BLaER1 treated with 17β-estradiol and CSF1 and Interleukin-3, amounts not matched to agents 10 nM and 100 nM (cell line): ENCODE results near the gene TM4SF1.
"Not testable (repeated sequence)": the region's sequence is repeated elsewhere in the genome, so short reads cannot be mapped to it uniquely, and the experiment has no call there.

Experiments used
- H3K27ac ChIP-seq, 11 experiments: shearing (Covaris generic); formaldehyde crosslinking; 2 replicates each; pipeline ENCODE4 v1.8.1; 2022
- H3K27me3 ChIP-seq, 11 experiments: shearing (Covaris generic); formaldehyde crosslinking; 2 replicates each; pipeline ENCODE4 v1.8.1; 2022
- H3K36me3 ChIP-seq, 11 experiments: shearing (Covaris generic); formaldehyde crosslinking; 2 replicates each; pipeline ENCODE4 v1.8.1; 2022
- H3K4me1 ChIP-seq, 10 experiments: shearing (Covaris generic); formaldehyde crosslinking; 2 replicates each; pipeline ENCODE4 v1.8.1; 2022
- H3K4me2 ChIP-seq, 11 experiments: shearing (Covaris generic); formaldehyde crosslinking; 2 replicates each; pipeline ENCODE4 v1.8.1; 2022
- H3K4me3 ChIP-seq, 10 experiments: shearing (Covaris generic); formaldehyde crosslinking; 2 replicates each; pipeline ENCODE4 v1.8.1; 2022
- H3K9ac ChIP-seq, 11 experiments: shearing (Covaris generic); formaldehyde crosslinking; 2 replicates each; pipeline ENCODE4 v1.8.1; 2022
- H3K9me3 ChIP-seq, 11 experiments: shearing (Covaris generic); formaldehyde crosslinking; replicated peaks in 1 of 11; 2 replicates each; pipeline ENCODE4 v1.8.1; 2022
- H4K20me1 ChIP-seq, 11 experiments: shearing (Covaris generic); formaldehyde crosslinking; 2 replicates each; pipeline ENCODE4 v1.8.1; 2022
- Cebpa-rat ChIP-seq, 11 experiments: shearing (Covaris generic); IDR thresholded peaks; 2 replicates each; pipeline ENCODE4 v1.8.1; 2022

The TM4SF1 gene

DNA sequence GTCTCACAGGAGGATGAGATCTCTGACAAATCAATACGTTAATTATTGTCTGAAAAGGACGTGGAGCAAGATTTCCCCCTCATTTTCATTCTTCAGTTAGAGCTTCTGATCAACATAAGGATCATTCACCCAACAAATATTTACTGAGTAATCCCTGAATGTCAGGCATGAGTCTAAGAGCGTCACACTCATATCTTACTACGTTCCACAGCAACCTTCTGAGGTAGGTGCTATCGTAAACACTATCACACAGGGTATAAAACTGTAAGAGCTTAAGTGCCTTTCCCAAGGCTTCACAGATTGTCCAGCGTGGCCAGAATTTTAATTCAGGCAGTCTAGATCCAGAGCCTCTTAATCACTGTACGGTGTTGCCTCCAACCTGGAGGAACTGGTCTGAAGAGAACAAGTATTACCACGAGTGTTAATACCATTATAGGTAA is 10.6 kb upstream of the TM4SF1 start:
- Histone ChIP-seq H3K4me1 (no peaks in the 10 kb centered on the region), H3K9ac (no peak overlapping the region)

DNA sequence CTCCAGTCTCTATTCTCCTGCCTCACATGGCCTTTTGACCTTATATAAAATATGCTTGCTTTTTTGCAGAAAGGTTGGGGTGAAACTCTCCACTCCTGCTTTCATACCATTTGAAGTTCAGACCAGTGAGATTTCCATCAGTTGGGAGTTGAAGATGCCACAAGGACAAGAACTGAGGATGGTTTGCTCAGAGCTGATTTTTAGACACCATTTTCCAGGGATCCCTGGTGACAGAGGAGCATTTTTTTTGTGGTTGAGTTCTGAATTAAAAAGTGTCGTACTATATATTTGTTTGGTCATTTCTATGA is 8.8 kb upstream of the TM4SF1 start:
- no peak overlapping the region for H3K9ac ChIP-seq
- H4K20me1 ChIP-seq = no peaks in the 10 kb centered on the region
- no peak overlapping the region for H3K27ac ChIP-seq
- H3K27me3 ChIP-seq = no peaks in the 10 kb centered on the region
- H3K9me3 ChIP-seq = peaks cover 9 to 22% (median 12%) of the 10 kb centered on the region in 11 experiments; a peak in 17 of 22 replicates
- H3K4me2 ChIP-seq = no peak overlapping the region
- no peak for TF ChIP-seq Cebpa-rat (IDR thresholded peaks at IDR 0.05)
- H3K36me3 ChIP-seq = no peaks in the 10 kb centered on the region
- H3K4me1 ChIP-seq = no peaks in the 10 kb centered on the region
- no peak overlapping the region for H3K4me3 ChIP-seq

More for the DNA sequence above, 10.6 kb upstream of the TM4SF1 start:
- H4K20me1 ChIP-seq = no peaks in the 10 kb centered on the region
- H3K4me3 ChIP-seq = no peak overlapping the region
- no peaks in the 10 kb centered on the region for H3K27me3 ChIP-seq
- H3K36me3 ChIP-seq = no peaks in the 10 kb centered on the region
- no peak overlapping the region for H3K4me2 ChIP-seq
- H3K27ac ChIP-seq = no peak overlapping the region
- H3K9me3 ChIP-seq = peaks cover 9 to 22% (median 12%) of the 10 kb centered on the region in 11 experiments; a peak in 17 of 22 replicates
- TF ChIP-seq Cebpa-rat (IDR thresholded peaks at IDR 0.05) = no peak

DNA sequence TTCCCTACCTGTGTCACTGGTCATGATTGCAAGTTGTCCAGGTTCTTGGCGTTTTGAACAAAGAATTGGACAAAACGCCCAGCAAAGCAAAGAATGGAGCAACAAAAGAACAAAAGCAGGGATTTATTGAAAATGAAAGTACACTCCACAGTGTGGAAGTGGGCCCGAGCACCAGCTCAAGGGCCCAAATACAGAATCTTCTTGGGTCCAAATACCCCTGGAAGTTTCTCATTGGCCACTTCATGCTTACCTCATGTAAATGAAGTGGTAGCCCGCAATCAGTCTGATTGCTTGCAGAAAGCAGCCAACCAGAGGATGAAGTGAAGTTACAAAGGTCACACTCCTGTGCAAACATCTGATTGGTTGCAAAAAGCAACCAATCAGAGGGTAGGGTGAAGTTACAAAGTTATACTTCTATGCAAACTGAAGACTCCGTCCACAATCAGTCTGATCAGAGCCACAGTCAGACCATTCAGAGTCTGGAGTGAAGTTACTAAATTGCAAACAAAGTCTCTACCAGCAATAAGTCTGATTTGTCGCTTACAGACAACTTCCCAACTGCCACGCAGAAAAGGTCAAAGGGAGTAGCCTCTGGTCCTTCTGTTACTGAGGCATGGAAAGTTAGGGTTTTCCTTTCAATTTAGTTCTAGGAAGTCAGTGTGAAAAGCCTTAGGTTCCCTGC is 8.3 kb upstream of the TM4SF1 start:
- Histone ChIP-seq H3K4me1 (no peaks in the 10 kb centered on the region), H4K20me1 (no peaks in the 10 kb centered on the region), H3K4me3 (no peak overlapping the region), H3K27me3 (no peaks in the 10 kb centered on the region), H3K27ac (no peak overlapping the region), H3K4me2 (no peak overlapping the region), H3K36me3 (no peaks in the 10 kb centered on the region), H3K9ac (no peak overlapping the region), H3K9me3 (peaks cover 9 to 22% (median 12%) of the 10 kb centered on the region in 11 experiments; a peak in 17 of 22 replicates)
- TF ChIP-seq Cebpa-rat (IDR thresholded peaks at IDR 0.05) = no peak

DNA sequence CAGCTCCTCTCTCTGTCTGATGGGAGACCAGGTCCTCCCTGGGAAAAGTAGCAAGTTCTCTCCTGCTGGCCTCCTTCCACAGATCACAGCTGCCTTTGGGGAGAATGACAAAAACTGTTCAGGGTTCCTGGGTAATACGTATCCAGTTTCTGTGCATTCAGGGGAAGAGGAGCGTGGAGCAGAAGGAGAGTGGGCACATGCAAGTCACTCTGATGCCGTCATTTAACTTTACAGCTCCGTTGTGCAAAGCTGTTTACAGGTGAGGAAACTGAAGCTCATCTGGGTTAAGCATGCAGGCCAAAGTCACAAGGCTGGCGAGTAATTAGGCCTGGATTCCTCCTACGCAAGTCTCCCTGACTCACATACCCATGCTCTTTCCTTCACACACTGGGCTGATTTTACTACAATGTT is 7.5 kb upstream of the TM4SF1 start:
- Histone ChIP-seq H3K4me1 (no peaks in the 10 kb centered on the region), H3K27me3 (no peaks in the 10 kb centered on the region), H3K9ac (no peak overlapping the region), H3K4me3 (no peak overlapping the region), H3K9me3 (peaks cover 9 to 18% (median 11%) of the 10 kb centered on the region in 11 experiments; a peak in 17 of 22 replicates), H3K27ac (no peak overlapping the region), H3K36me3 (no peaks in the 10 kb centered on the region), H3K4me2 (no peak overlapping the region), H4K20me1 (no peaks in the 10 kb centered on the region)
- TF ChIP-seq Cebpa-rat (IDR thresholded peaks at IDR 0.05) = no peak

DNA sequence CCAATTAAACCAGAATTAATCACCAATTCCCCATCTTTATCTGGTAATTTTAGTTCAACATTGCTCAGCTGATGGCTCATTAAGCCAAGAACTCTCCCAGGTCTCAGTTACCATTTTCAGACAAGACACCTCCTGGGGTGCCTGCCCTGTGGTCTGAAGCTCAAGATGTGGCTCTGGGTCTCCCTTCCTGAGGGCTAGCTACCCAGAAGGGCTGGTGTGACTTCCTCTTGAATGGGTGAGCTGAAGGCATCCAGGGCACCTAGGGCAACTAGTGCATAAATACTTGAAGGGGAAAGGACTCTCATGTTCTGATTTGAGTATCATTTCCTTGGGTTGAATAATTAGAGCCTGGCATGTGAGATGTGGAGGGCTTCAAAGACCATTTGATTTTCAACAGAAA is 6.7 kb upstream of the TM4SF1 start:
- H4K20me1 ChIP-seq = no peaks in the 10 kb centered on the region
- no peak overlapping the region for H3K9ac ChIP-seq
- H3K4me1 ChIP-seq = peaks cover 0 to 1% (median under 1%) of the 10 kb centered on the region in 10 experiments; a peak in 3 of 20 replicates
- H3K4me2 ChIP-seq = no peak overlapping the region
- no peak overlapping the region for H3K4me3 ChIP-seq
- peaks cover 2 to 18% (median 11%) of the 10 kb centered on the region in 11 experiments; a peak in 15 of 22 replicates for H3K9me3 ChIP-seq
- H3K27ac ChIP-seq = no peak overlapping the region
- no peak for TF ChIP-seq Cebpa-rat (IDR thresholded peaks at IDR 0.05)
- H3K27me3 ChIP-seq = no peaks in the 10 kb centered on the region
- H3K36me3 ChIP-seq = no peaks in the 10 kb centered on the region

DNA sequence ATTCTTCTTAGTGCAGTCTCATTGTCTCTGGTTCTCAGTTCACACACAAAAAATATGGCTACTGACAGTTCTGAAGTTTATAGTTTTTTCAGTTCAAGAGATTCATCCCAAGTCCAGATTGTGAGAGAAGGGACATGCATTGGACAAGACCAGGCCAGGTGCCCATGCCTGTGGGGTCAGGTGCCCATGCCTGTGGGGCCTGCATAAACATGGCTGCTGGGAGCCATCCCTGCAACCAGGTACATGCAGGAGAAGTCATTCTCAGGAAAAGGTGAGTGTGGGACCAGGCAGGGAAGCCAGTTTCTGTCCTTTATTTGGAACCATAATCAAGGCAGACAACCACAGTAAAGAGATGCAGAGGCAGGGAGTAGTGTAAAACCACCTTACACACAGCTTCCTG is 6.3 kb upstream of the TM4SF1 start:
- Histone ChIP-seq H4K20me1 (no peaks in the 10 kb centered on the region), H3K27ac (no peak overlapping the region), H3K9me3 (peaks cover 0 to 17% (median 10%) of the 10 kb centered on the region in 11 experiments; a peak in 9 of 22 replicates), H3K27me3 (no peaks in the 10 kb centered on the region), H3K4me1 (peaks cover under 1 to 6% (median 4%) of the 10 kb centered on the region in 10 experiments; a peak in 19 of 20 replicates), H3K4me2 (no peak overlapping the region), H3K9ac (no peak overlapping the region), H3K4me3 (no peak overlapping the region), H3K36me3 (no peaks in the 10 kb centered on the region)
- TF ChIP-seq Cebpa-rat (IDR thresholded peaks at IDR 0.05) = no peak

DNA sequence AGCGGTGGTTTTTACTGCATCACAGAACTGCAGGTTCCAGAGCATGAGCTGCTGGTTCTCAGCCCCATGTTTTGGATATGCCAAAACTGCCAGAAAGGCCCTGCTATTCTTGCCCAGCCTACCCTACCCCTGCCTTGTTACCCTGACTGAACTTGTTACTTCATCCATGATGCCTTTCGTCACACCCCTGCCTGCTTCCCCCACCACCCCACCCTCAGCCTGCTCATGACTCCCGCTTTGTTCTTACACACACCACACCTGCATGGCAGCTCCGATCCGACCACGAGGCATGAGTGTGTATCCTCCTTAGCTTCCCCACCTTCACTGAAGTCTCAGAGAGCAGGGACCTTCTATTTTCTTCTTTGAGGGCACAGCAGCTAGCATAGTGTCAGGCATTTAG is 5.1 kb upstream of the TM4SF1 start:
- Histone ChIP-seq H3K27me3 (no peaks in the 10 kb centered on the region), H3K4me3 (no peak overlapping the region), H3K36me3 (no peaks in the 10 kb centered on the region), H3K9ac (no peak overlapping the region), H4K20me1 (no peaks in the 10 kb centered on the region), H3K4me1 (peaks cover 12 to 18% (median 16%) of the 10 kb centered on the region in 10 experiments; a peak in 19 of 20 replicates), H3K4me2 (no peak overlapping the region), H3K9me3 (peaks cover 0 to 12% (median 8%) of the 10 kb centered on the region in 11 experiments; a peak in 7 of 22 replicates), H3K27ac (no peak overlapping the region)
- TF ChIP-seq Cebpa-rat (IDR thresholded peaks at IDR 0.05) = no peak

DNA sequence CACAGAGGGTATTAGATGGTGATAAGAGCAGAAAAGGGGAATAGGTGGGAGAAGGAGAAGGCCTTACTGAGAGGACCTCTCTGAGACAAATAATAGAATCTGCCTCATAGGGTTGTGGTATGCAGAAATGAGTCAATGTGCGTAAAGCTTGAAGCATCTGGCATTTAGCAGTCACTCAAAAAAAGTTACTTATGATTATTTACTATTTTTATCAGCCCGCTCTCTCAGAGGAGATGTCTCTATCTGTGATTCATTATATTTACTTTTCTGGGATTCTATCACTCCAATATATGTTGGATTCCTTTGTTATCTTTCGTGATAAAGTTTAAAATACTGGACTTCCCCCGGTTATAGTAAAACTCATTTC is 4.6 kb upstream of the TM4SF1 start:
- TF ChIP-seq Cebpa-rat (IDR thresholded peaks at IDR 0.05) = no peak
- H3K27ac ChIP-seq = no peak overlapping the region
- H3K36me3 ChIP-seq = no peaks in the 10 kb centered on the region
- no peak overlapping the region for H3K9ac ChIP-seq
- no peak overlapping the region for H3K4me2 ChIP-seq
- H4K20me1 ChIP-seq = no peaks in the 10 kb centered on the region
- H3K4me3 ChIP-seq = no peak overlapping the region
- H3K9me3 ChIP-seq = peaks cover 0 to 12% (median 8%) of the 10 kb centered on the region in 11 experiments; a peak in 7 of 22 replicates
- no peaks in the 10 kb centered on the region for H3K27me3 ChIP-seq
- peaks cover 12 to 21% (median 17%) of the 10 kb centered on the region in 10 experiments; a peak in 19 of 20 replicates for H3K4me1 ChIP-seq

DNA sequence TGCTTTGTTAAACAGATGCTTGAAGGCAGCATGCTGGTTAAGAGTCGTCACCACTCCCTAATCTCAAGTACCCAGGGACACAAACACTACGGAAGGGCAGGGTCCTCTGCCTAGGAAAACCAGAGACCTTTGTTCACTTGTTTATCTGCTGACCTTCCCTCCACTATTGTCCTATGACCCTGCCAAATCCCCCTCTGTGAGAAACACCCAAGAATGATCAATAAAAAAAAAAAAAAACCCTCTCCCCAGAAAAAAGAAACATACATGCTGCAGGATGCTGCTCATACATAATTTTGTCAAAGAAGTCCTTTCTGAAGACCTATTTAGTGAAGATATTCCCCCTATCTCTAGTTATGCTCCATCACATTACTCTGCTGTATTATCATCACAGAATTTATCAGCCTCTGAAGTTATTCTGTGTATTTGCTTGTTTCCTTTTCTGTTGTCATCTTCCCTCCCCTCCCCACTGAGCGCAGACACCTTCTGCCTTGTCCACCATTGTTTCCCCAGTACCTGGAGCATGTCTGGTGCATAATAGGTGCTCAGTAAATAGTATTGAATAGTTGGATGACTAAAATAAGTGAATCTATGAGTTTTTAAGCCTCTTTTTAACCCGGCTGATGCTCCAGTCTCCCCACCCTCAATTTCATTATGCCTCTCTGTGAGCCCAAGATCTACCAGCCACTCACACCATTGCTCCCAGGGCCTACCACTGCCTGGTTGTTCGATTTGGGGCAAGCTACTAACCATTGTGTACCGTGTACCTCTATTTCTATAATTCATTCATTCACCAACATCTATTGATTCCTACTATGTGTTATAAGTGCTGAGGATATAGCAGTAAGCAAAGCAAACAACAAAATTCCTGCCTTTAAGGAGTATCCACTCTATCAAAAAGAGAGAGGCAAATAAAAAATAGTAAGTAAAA is 4.0 kb upstream of the TM4SF1 start:
- Histone ChIP-seq H3K4me3 (no peak overlapping the region), H3K9me3 (peaks cover 0 to 12% (median 8%) of the 10 kb centered on the region in 11 experiments; a peak in 7 of 22 replicates), H3K27me3 (no peaks in the 10 kb centered on the region), H3K9ac (no peak overlapping the region), H3K27ac (no peak overlapping the region), H4K20me1 (no peaks in the 10 kb centered on the region), H3K4me1 (peaks cover 12 to 21% (median 17%) of the 10 kb centered on the region in 10 experiments; a peak in 19 of 20 replicates), H3K4me2 (no peak overlapping the region), H3K36me3 (no peaks in the 10 kb centered on the region)
- no peak for TF ChIP-seq Cebpa-rat (IDR thresholded peaks at IDR 0.05)

DNA sequence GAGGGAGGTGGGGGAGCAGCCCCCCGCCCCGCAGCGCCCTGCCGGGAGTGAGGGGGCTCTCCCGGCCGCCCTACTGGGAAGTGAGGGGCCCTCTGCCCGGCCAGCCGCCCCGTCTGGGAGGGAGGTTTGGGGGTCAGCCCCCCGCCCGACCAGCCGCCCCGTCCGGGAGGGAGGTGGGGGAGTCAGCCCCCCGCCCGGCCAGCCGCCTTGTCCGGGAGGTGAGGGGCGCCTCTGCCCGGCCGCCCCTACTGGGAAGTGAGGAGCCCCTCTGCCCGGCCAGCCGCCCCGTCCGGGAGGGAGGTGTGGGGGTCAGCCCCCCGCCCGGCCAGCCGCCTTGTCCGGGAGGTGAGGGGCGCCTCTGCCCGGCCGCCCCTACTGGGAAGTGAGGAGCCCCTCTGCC is 2.8 kb upstream of the TM4SF1 start:
- not testable (repeated sequence) for H4K20me1 ChIP-seq, H3K4me2 ChIP-seq, H3K9ac ChIP-seq, H3K27me3 ChIP-seq, H3K27ac ChIP-seq, H3K36me3 ChIP-seq, H3K4me3 ChIP-seq
- peaks cover 0 to 12% (median 8%) of the 10 kb centered on the region in 11 experiments; a peak in 7 of 22 replicates for H3K9me3 ChIP-seq
- H3K4me1 ChIP-seq = peaks cover 12 to 21% (median 18%) of the 10 kb centered on the region in 10 experiments; a peak in 19 of 20 replicates
